Adrenal gland (tissue), 5 donors: ENCODE data around the gene TASL.

ENCODE experiments used
- CTCF ChIP-seq, 6 experiments: fragments of 450-650 bp in 4 of 6; fragments of 200-600 bp in 2 of 6; sonication (generic) in 1 of 6; IDR thresholded peaks; 1 replicate in 5 of 6; 2 replicates in 1 of 6; pipeline versions ENCODE4 v1.5.1 to v1.8.0; 2016 to 2021; ENCODE audit warnings: antibody characterized with exemption in 6 of 6, mild to moderate bottlenecking in 2 of 6, moderate library complexity in 1 of 6
- POLR2A ChIP-seq, 2 donors: fragments of 450-650 bp; IDR thresholded peaks; one replicate each; pipeline ENCODE4 v1.6.1; 2017; ENCODE audit warnings: antibody characterized with exemption in 2 of 2, mild to moderate bottlenecking in 2 of 2, moderate library complexity in 1 of 2
- donor health status: DM: no; HTN: no; CAD: no.

- no peak for TF ChIP-seq POLR2A (IDR thresholded peaks at IDR 0.05)
- no peak for TF ChIP-seq CTCF (IDR thresholded peaks at IDR 0.05)
Observed at GRCh38 chrX:30573125-30573524, 4.4 kb downstream of the TASL start.
